Hepatic stellate cell (primary cell): ENCODE results near the gene TBXAS1.

Source experiments
- DNase-seq: peaks from one replicate; pipeline ENCODE4 v3.0.0; 2011; ENCODE audit warnings: low spot score

Gene TBXAS1

DNA sequence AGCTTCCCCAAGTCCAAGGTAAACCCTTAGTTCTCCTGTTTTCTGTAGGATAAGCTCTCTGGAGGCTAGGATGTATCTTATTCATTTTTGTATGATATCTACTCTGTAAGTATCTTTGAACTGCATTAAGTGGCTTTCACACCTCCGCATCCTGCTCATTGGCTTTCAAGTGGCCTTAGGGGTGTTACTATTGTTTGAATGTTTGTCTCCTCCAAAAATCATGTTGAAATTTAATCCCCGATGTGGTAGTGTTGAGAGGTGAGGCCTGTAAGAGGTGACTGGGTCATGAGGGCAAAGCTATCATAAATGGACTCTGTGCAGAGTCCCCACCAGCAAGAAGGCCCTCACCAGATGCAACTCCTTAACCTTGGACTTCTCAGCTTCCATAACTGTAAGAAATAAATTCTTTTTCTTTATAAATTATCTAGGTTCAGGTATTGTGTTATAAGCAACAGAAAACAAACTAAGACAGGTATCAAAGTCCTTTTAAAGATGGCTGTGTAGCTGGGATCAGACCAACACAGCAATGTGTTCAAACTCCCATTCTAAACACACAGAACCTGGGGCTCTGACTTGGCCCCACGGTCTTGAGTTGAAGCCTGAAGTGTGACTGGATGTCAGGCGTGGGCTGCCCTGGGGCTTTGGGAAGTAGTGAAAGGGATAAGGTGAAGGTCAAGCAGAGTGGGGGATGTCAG, 25.9 kb downstream of the TBXAS1 start:
- DNase-seq, result no peak

DNA sequence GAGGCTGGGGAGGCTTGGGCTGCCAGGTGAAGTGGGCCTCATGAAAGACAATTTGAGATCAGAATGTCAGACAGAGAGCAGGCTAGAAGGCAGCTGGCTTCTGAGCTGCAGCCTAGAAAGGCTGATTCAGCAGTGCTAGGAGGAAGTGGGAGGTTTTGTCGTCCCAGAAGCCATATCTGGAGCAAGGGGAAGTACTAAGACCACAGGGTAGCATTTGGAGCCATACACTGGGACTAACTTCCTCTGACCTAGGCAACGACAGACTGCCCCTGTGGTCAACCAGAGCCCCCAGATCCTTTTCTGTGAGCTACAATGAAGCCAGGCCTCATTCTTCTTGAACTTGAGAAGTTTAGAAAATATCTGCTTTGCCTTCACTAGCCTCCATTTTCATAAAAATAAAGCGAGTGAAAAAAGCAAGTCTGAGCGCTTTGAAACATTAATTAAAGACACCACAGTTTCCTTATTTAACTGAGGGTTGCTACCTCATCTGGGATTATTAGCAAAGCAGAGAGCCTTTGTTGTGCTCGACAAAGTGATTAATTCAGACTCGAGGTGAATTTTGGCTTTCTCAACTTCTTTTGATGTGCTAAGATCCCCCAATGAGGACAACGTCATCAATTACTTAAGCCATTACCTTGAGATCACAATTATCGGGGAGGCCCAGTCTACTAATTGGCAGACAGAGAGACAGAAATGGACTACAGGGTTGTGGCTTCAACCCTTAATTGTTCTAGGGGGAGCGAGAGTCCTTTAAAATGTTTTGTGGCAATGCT, 26.6 kb downstream of the TBXAS1 start:
- DNase-seq, result no peak

DNA sequence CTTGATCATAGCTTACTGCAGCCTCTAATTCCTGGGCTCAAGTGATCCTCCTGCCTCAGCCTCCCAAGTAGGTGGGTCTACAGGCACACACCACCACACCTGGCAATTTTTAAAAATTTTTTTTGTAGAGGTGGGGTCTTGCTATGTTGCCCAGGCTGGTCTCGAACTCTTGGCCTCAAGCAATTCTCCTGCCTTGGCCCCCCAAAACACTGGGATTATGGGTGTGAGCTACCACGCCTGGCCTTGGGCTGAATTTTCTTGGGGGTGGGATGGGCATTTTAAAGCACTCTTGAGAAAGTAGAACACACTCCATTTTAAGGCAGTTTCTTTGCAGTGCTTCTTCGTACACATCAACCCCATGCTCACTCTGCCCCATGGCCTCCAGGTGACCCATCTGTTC, 28.7 kb downstream of the TBXAS1 start:
- no peak for DNase-seq

DNA sequence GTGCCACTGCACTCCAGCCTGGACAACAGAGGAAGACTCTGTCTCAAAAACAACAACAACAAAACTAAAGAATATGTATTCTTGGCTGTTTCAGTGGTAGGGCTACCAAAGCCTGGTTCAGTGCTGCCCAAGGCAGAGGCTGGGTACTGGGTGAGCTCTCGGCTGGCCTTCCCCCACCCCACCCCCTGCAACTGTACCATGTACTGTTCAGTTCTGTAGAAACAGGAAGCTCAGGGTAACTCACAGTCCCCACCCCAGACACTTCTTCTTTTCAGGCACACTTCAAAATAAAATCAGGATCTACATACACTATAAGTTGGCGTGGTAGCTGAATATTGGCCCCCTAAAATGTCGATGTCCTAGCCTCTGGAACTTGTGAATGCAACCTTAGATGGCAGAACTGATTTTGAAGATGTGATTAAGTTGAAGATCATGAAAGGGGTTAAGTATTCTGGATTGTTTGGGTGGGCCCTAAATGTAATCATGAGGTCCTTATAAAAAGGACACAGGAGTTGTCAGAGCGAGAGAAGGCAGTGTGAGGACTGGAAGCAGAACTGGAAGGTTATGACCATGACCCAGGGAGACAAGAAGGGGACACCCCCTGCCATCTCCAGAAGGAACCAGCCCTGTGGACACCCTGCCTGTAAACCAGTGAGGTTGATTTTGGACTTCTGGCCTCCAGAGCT, 31.2 kb downstream of the TBXAS1 start:
- no peak for DNase-seq

DNA sequence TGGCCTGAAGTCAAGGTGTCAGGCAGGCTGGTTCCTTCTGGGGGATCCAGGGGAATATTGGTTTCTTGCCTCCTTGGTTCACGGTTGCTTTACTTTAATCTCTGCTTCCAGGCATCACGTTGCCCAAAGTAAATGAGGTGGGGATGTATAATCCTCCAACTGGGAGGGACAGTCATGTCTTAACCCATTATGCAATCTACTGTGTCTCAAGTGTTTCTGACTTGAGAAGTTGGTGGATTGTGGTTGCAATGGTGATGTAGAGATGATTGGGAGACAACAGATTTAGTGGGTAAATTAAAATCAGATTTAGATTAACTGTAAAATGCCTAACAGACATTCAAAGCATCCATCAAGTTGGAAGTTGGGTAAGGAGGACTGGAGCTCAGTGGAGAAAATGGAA, 32.7 kb downstream of the TBXAS1 start:
- no peak for DNase-seq

DNA sequence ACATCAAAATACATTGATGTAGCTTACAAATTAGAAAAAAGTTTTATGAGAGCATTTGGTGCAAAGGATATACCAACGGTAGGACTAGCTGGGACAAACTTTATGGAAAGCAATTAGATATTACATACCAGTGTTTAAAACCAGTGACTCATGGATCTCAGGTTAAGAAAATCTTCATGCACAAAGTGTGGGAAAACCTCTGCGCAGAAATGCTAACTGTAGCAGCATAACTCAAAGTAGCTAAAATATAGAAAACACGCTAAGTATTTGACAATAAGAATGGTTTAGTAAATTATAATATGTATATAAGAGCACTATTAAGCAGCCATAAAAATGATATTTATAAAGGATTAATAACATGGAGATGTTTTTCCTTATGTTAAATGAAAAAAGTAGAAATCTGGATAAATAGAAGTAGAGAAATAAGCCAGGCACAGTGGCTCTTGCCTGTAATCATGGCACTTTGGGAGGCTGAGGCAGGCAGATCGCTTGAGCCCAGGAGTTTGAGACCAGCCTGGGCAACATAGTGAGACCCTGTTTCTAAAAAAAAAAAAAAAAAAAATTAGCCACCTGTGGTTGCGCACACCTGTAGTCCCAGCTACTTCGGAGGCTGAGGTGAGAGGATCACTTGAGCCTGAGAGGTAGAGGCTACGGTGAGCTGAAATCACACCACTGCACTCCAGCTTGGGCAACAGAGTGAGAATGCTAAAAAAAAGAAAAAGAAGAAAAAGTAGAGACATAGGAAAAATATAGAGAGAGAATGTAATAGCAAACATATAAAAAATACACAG, 37.2 kb downstream of the TBXAS1 start:
- DNase-seq, result no peak

DNA sequence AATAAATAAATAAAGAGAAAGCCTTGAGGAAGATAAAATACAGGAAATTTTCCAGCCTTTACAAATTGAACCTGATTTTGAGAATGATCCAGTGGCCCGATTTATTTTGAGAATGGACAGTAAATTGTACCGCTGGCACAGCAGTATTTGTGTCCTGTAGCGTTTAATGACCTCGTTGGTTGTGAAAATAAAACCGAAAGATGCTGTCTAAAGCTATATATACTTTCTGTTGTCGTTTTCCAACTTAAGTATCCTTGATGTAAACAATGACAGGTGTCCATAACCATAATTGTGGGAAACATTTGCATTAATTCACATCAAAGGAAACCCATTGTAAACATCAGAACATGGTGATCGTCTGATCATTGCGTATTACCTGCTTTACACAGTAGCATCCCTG, 38.8 kb downstream of the TBXAS1 start:
- DNase-seq, result no peak

DNA sequence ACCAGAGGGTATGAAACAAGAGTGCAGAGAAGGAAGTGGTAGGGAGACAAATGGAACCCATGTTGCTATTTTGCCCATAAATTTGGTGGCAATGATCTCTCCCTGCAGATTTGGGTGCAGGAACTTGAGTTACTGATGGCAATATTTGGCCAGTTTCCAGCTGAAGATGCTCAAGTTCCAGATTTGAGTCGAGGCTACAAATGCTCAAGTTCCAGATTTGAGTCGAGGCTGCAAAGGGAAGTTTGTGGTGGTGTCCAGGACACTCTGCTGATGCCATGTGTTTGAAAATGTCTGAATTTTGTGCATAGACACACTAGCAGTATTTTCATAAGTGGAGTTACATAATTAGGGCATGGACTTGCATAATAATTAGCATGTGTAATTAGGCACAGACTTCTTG, 40.8 kb downstream of the TBXAS1 start:
- DNase-seq, result no peak

DNA sequence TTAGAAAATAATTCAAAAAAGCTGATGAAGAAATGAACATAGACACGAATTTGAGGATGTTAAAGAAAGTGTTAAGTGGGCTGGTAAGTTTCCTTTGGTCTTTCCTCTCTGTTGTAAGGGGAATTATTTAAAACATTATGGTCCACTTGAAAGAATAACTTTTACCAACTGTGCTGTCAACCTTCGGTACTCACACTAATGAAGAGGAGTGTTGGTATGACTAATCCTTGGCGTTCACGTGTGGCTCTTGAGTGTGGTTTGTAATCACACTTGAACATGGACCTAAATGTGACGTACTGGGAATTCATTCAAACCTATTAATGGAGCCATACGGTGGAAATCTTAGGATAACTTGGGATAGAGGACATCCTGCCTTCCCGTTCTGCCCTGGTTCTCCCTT, 41.3 kb downstream of the TBXAS1 start:
- DNase-seq, result no peak

DNA sequence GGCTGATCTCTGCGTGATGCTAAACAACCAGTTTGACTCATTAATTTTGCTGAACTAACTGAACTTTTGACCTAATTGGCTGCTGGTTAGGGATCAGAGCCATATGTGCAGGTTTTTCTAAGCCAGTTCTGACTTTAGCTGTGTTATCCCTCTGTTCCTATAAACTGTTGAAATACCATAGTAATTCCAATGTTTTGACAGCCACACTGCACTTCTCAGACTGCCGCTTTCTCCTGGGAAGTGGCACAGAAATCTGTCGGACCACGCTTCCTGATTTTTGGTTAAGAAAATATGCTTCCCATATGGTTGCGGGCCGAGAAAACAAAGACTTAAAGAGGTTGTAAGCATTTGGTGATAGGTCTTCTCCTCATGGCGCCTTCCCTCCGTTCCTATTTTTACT, 42.3 kb downstream of the TBXAS1 start:
- DNase-seq, result no peak

DNA sequence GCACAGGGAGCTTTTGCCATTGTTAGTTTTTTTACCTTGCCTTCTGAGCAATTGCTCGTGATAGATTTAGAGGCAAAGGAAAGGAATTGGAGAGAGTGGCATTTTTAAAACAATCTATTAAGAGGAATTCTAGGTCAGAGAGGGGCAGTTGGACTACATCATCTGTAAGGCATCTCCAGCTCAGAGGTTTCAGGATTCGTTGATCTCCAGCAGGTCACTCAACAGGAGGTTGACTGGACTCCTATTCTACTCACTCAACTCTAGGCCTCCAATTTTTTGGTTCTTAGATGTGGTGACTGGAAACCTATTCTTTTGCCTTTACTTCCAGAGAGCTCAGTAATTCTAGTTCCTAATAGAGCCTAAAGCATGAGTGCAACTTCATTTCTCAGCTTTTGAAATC, 42.8 kb downstream of the TBXAS1 start:
- no peak for DNase-seq

DNA sequence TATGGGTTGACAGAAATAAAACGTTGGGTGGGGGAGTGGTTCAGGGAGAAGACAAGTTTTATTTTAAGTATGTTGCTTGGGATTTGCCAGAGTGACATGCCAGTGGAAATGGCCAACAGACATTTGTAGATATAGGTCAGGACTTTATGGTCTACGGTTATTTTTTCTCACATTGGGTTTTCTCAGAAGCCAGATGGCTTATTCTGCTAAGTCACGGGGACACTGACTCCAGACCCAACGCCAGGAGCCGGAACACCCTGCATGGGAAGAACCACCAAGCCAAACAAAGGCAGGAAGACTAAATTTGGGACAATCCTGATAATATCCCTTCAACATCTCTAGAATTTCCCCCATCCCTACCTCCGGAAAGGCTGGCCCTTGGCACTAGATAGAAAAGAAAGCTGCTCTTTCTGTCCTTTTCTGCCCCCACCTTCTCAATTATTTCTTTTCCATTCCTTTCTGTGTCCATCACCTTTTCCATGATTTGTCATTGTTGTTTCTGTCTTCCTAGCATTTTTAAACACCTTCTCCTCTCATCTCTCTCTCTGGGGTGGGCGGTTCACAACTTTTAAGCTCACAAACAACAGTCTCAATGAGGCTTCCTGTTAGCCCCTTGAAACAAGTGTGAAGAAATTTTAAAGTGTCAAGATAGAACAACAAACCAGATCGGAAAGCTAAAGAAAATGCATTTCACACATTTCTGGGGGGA, 44.7 kb downstream of the TBXAS1 start:
- DNase-seq, result no peak

DNA sequence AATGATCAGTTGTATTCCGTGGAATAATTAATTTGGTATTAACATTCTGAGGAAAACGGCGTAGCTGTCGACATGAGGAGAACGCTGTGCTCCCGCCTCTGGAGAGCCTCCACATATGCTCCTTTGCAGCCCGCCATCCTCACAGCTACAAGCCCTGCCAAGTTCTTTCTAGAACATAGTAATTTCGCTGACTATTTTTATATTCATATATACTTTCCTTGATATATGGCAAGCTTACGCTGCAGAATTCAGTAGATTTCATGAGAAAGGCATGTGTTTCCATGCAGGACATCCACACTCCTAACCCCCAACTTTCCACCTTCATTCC, 45.2 kb downstream of the TBXAS1 start:
- DNase-seq, result no peak

DNA sequence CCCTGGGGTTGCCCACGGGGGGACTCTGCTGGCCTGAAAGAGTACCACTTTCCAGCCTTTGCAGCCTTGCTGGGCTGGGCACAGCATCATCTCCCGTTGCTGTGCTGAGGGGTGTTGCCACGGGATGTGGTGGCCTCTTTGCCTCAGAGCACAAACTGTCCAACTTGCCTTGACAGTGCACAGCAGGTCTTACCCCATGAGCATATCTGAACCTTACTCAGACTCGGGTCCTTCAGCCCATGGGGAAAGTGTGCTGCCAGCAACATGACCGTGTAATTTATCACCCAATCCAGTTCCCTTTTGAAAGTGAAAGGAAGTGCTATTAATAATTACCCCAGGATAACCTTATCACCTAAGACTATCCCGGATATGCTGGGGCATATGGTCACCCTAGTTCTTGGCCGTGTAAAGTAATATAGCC, 46.8 kb downstream of the TBXAS1 start:
- no peak for DNase-seq

DNA sequence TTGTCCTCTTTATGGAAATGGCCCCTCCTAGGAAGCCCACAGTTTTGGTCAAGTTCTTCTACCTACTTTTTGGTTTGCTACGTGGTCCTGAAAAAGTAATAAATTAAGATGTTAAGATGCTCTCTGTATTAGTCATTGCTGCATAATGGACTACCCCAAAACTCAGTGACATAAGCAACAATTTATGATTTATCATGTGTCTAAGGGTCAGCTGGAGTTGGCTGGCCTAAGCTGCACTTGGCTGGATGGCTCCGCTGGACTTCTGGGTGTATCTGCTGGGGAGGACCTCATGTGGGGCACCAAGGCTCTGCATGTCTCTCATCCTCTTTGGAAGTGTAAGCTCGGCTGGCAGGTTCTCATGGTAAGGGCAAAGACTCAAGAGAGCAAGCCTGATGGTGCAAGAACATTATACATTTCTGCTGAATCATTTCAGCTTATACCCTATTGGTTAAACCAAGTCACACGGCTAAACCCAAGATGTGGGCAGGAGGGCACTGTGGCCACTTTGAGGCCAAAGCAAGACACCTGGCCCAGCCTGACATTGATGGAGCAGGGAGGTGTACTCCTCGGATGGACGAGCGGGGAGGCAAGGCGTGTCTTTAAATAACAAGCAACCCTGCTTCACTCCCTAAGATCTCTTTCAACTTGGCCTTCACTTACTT, 47.7 kb downstream of the TBXAS1 start:
- DNase-seq, result no peak

DNA sequence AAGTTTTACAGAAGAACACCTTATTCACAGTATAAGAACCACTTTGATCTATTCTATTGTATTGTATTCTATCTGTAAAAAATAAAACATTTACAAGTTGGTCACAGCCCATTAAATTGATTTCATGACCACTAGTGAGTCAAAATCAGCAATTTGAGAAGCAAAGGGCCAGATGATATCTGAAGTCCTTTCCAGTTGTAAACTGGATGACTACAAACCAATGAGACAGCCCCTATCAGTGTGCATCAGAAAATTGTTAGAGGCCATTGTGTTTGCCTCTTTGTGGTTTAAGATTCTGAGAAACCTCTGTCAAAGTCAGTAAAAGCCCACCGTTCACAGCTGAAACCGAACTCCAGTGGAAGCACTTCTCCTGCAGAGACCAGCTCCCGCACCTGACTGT, 54.8 kb downstream of the TBXAS1 start:
- no peak for DNase-seq

DNA sequence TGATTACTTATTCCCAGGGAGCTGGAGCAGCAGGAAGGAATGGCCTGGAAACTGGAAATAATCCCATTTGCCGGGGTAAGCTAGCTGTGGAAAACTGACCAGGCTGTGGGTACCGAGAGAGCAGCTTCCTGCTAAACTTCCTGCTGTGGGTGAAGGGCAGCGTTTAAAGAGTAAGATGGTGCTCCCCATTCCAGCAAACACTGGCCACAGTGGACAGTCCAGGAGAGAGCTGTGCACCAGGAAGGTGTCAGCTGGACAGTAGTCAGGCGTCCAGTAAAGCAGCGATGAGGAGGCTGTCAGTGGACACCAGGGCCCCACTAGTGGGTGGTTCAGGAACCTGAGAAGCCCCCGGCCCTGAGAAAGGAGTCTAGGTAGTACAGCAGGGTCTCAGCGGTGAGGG, 55.4 kb downstream of the TBXAS1 start:
- no peak for DNase-seq

DNA sequence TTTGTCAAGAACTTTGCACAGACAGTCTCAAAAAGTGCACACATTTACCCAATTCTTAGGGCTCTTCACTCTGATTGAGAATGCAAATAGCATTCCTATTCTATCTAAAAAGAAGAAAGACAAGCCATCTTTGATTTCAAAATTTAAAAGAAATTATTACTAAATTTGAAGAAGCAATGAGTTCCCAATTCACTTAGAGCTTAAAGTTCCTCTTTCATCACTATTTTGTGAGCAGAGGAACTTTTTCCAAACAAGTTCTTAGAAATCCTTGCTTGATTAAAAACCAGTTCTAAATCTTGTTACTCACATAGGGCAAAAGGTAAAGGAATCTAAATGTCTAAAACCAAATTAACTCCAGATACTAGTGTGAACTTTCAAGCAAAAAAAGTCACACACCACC, 56.4 kb downstream of the TBXAS1 start:
- DNase-seq, result no peak

DNA sequence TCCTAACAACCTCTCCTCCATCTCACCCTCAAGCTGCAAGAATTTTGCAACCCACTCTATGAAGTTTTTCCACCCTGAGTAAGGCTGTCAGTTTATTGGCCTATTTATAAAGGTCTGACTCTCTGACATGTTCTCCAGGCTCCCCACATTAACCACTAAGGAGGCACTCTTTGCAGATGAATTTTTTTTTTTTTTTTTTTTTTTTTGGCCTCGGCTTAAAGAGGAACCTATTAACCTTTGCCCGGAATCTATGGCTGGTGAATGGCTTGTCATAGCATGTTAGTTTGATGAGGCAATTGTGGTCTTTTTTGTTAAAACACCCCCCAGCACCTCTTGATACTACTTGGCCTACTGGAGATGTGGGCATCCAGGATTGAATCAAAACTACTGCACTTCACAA, 57.1 kb downstream of the TBXAS1 start:
- no peak for DNase-seq

DNA sequence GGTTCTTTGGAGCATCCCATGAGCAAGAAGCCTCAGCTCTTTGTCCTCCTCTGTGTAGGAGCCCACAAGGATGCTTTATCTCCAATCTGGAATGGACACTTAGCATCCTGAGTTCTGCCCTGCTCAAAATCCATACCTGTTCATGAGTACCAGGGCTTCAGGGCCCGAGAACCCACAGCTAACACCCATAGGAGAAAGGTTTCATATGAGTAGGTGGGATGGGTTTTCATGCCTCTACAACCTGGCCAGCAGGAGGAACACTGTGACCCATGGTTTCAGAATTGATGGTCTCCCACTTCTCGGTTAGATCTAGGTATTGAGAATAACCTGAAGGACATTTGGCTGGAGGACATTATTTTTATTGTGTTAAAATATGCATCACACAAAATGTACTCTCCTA, 57.8 kb downstream of the TBXAS1 start:
- DNase-seq, result no peak

DNA sequence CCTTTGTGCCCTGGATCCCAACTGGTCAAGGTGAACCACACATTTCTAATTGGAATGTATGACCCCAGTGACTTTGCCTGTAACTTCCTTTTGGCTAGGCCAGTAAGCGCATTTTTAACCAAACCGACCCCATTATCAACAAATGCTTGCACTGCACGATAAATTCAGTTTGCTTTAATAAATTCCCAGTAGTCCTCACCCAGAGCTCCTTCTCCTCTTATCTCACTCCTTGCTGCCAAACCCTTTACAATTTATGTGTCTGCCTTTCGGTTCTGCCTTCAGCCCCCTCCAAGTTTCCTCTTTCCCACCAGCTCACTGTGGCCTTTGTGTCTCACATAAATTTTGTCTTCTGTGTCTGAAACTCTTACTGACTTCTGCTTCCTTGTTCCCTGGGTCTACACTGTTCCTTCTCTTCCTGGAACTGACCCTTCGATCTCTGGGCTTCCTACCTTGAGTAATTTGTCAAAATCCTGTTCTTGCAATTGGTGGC, 59.0 kb downstream of the TBXAS1 start:
- no peak for DNase-seq
